PC-3 (cell line): ENCODE results near the gene URB1. TPM values are rescaled to one million over a fixed set of nuclear protein-coding genes. Genes with fewer than 3 reads are reported as not detected.

ENCODE experiments used
- ATAC-seq: fragments of 200-7000 bp; cut with Tn5 transposase; 2 replicates; pipeline ENCODE4 v1.9.1; 2020; ENCODE audit warnings: mild to moderate bottlenecking, moderate library complexity
- BruUV-seq: library from RNA; stranded (reverse); fragments of 400-500 nt; replicated peaks from 2 replicates; lab custom pipeline; 2021; lab: Mats Ljungman, UMichigan
- CTCF ChIA-PET: fragments of 300-600 bp; sonication (Branson Sonifier 250); formaldehyde crosslinking; loops from one replicate; lab custom pipeline; 2022; ENCODE audit warnings: antibody characterized with exemption; lab: Charles Lee
- POLR2A ChIA-PET: fragments of 300-600 bp; sonication (Branson Sonifier 250); formaldehyde crosslinking; loops from one replicate; lab custom pipeline; 2022; ENCODE audit warnings: antibody characterized with exemption; ENCODE audit not compliant: unreplicated experiment; lab: Charles Lee
- DNase-seq: peaks from one replicate; pipeline ENCODE4 v3.0.0-alpha.2; 2015
- H2AFZ ChIP-seq: fragments of 300-600 bp; sonication (generic); 2 replicates; pipeline ENCODE4 v1.6.0; 2016; ENCODE audit warnings: antibody characterized with exemption, low read length
- H3F3A ChIP-seq: fragments of 300-600 bp; sonication (generic); one replicate; pipeline ENCODE4 v1.6.0; 2017; ENCODE audit warnings: antibody characterized with exemption, low read length, control low read depth, mild to moderate bottlenecking; ENCODE audit not compliant: unreplicated experiment
- H3K27ac ChIP-seq: fragments of 300-600 bp; sonication (generic); 2 replicates; pipeline ENCODE4 v1.5.1; 2016; ENCODE audit warnings: mild to moderate bottlenecking, low read length
- H3K27me3 ChIP-seq: fragments of 300-600 bp; sonication (generic); 2 replicates; pipeline ENCODE4 v1.6.1; 2016; ENCODE audit warnings: low read length, mixed read lengths
- H3K36me3 ChIP-seq: fragments of 300-600 bp; sonication (generic); 2 replicates; pipeline ENCODE4 v1.6.1; 2016; ENCODE audit warnings: low read depth, mixed run types, low read length, mixed read lengths
- H3K4me1 ChIP-seq: fragments of 300-600 bp; sonication (generic); 2 replicates; pipeline ENCODE4 v1.5.1; 2016; ENCODE audit warnings: low read length; ENCODE audit not compliant: insufficient read depth
- H3K4me2 ChIP-seq: fragments of 300-600 bp; sonication (generic); 2 replicates; pipeline ENCODE4 v1.6.0; 2016; ENCODE audit warnings: low read length
- H3K4me3 ChIP-seq: fragments of 300-600 bp; sonication (generic); 2 replicates; pipeline ENCODE4 v1.5.1; 2016; ENCODE audit warnings: mild to moderate bottlenecking, low read length, mixed read lengths
- H3K79me2 ChIP-seq: fragments of 300-600 bp; sonication (generic); 2 replicates; pipeline ENCODE4 v1.6.1; 2017; ENCODE audit warnings: low read length, mixed read lengths
- H3K9ac ChIP-seq: fragments of 300-600 bp; sonication (generic); 2 replicates; pipeline ENCODE4 v1.6.0; 2016; ENCODE audit warnings: mild to moderate bottlenecking, low read length
- H3K9me2 ChIP-seq: fragments of 300-600 bp; sonication (generic); replicated peaks from 2 replicates; pipeline ENCODE4 v1.6.1; 2016; ENCODE audit warnings: mixed run types, low read length, mixed read lengths
- H3K9me3 ChIP-seq: fragments of 300-600 bp; sonication (generic); 2 replicates; pipeline ENCODE4 v1.6.1; 2016; ENCODE audit warnings: low read length, mixed read lengths
- H4K20me1 ChIP-seq: fragments of 300-600 bp; sonication (generic); 2 replicates; pipeline ENCODE4 v1.6.1; 2016; ENCODE audit warnings: low read length, mixed read lengths
- CTCF ChIP-seq: fragments of 300-600 bp; sonication (generic); conservative IDR thresholded peaks from 2 replicates; pipeline ENCODE4 v1.5.1; 2017; ENCODE audit warnings: antibody characterized with exemption, low read depth, mild to moderate bottlenecking, low read length
- EZH2 ChIP-seq: fragments of 300-600 bp; sonication (generic); IDR thresholded peaks from one replicate; pipeline ENCODE4 v1.6.1; 2017; ENCODE audit warnings: antibody characterized with exemption, mild to moderate bottlenecking, low read length; ENCODE audit not compliant: unreplicated experiment
- EZH2phosphoT487 ChIP-seq: fragments of 300-600 bp; sonication (generic); IDR thresholded peaks from 2 replicates; pipeline ENCODE4 v1.6.1; 2018; ENCODE audit warnings: mild to moderate bottlenecking, antibody characterized with exemption, low read length, borderline replicate concordance
- intact Hi-C: fragments of 100-400 bp; cut with micrococcal nuclease; formaldehyde crosslinking; loops from 2 replicates; pipeline ENCODE4 v1.9.0; 2023
- total RNA-seq: library from RNA; depleted of rRNA; stranded (reverse); fragments of >200 nt; gene quantifications from 2 replicates; pipeline ENCODE4 v1.2.3, GENCODE V29; 2014

The URB1 gene
- total RNA-seq, 1 experiment from 2014 or later = 27.8 TPM

- no peak for TF ChIP-seq EZH2phosphoT487
- no peak for TF ChIP-seq EZH2
- no peak for TF ChIP-seq CTCF
- DNase-seq (no peak), ATAC-seq (no peak)
- CTCF ChIA-PET = no interaction called here
- Histone ChIP-seq H3K4me1 (no peaks in the 10 kb centered on the region), H3K9me3 (no peaks in the 10 kb centered on the region), H3K27me3 (no peaks in the 10 kb centered on the region), H2AFZ (no peak overlapping the region), H4K20me1 (no peaks in the 10 kb centered on the region), H3K9ac (no peak overlapping the region), H3K27ac (no peak overlapping the region), H3K4me3 (no peak overlapping the region), H3K9me2 (no peaks in the 10 kb centered on the region), H3K79me2 (no peaks in the 10 kb centered on the region), H3K4me2 (no peak overlapping the region), H3K36me3 (peaks cover 94% of the 10 kb centered on the region), H3F3A (no peaks in the 10 kb centered on the region)
- no TSS peak for BruUV-seq
- POLR2A ChIA-PET = no interaction called here
- intact Hi-C loops = no loop called here
Observed at GRCh38 chr21:32347977-32348376, 44.8 kb downstream of the URB1 start.

DNA sequence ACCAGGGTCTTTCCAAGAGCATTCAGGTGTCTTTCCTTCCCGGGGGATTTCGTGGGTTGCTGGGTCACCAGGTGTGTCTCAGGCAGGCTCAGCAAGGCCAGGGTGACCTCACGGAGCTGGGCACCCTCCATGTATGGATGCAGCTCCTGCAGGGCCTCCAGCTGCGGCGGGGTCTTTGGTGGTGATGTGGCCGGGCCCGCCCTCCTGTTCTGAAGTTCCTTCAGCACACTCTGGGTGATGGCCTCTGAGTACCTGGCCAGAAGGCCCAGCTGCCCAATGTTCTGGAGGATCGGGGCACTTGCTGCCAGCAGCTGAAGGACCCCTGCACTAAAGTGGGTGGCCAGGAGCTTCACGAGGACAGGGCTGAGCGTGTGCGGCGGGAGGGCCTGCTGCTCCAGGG lies 45.5 kb downstream of the URB1 start:
- BruUV-seq = no TSS peak
- Histone ChIP-seq H3K79me2 (no peaks in the 10 kb centered on the region), H3K4me1 (no peaks in the 10 kb centered on the region), H3F3A (no peaks in the 10 kb centered on the region), H3K9me3 (no peaks in the 10 kb centered on the region), H3K9me2 (no peaks in the 10 kb centered on the region), H3K4me3 (no peak overlapping the region), H3K4me2 (no peak overlapping the region), H3K36me3 (peaks cover 88% of the 10 kb centered on the region), H4K20me1 (no peaks in the 10 kb centered on the region), H2AFZ (no peak overlapping the region), H3K9ac (no peak overlapping the region), H3K27me3 (no peaks in the 10 kb centered on the region), H3K27ac (no peak overlapping the region)
- ATAC-seq = no peak
- TF ChIP-seq EZH2phosphoT487 = no peak
- TF ChIP-seq EZH2 = no peak
- no peak for TF ChIP-seq CTCF
- POLR2A ChIA-PET = no interaction called here
- intact Hi-C loops = no loop called here
- DNase-seq = no peak
- CTCF ChIA-PET = no interaction called here

- ChIA-PET CTCF (no interaction called here), POLR2A (no interaction called here)
- TF ChIP-seq EZH2phosphoT487 (no peak), CTCF (no peak), EZH2 (no peak)
Observed at GRCh38 chr21:32346951-32347350, 45.9 kb downstream of the URB1 start.

More at GRCh38 chr21:32346951-32347350, 45.9 kb downstream of the URB1 start:
- H3K79me2 ChIP-seq = no peaks in the 10 kb centered on the region
- no peak overlapping the region for H3K4me2 ChIP-seq
- no peaks in the 10 kb centered on the region for H3K4me1 ChIP-seq
- no TSS peak for BruUV-seq
- no peak for DNase-seq
- no peaks in the 10 kb centered on the region for H3K27me3 ChIP-seq
- no peaks in the 10 kb centered on the region for H3F3A ChIP-seq
- no peak overlapping the region for H3K4me3 ChIP-seq
- ATAC-seq = no peak
- no peaks in the 10 kb centered on the region for H3K9me3 ChIP-seq
- no peaks in the 10 kb centered on the region for H3K9me2 ChIP-seq
- H3K9ac ChIP-seq = no peak overlapping the region
- H4K20me1 ChIP-seq = no peaks in the 10 kb centered on the region
- intact Hi-C loops = no loop called here
- H2AFZ ChIP-seq = no peak overlapping the region
- no peak overlapping the region for H3K27ac ChIP-seq
- peaks cover 86% of the 10 kb centered on the region for H3K36me3 ChIP-seq
